GM19395 (cell line): ENCODE measurements around the gene NOD2.

Experiments used
- ATAC-seq: cut with Tn5 transposase; IDR thresholded peaks from one replicate; pipeline ENCODE4 v1.9.1; 2021; ENCODE audit warnings: mild to moderate bottlenecking, moderate library complexity; ENCODE audit not compliant: unreplicated experiment

NOD2 gene

DNA sequence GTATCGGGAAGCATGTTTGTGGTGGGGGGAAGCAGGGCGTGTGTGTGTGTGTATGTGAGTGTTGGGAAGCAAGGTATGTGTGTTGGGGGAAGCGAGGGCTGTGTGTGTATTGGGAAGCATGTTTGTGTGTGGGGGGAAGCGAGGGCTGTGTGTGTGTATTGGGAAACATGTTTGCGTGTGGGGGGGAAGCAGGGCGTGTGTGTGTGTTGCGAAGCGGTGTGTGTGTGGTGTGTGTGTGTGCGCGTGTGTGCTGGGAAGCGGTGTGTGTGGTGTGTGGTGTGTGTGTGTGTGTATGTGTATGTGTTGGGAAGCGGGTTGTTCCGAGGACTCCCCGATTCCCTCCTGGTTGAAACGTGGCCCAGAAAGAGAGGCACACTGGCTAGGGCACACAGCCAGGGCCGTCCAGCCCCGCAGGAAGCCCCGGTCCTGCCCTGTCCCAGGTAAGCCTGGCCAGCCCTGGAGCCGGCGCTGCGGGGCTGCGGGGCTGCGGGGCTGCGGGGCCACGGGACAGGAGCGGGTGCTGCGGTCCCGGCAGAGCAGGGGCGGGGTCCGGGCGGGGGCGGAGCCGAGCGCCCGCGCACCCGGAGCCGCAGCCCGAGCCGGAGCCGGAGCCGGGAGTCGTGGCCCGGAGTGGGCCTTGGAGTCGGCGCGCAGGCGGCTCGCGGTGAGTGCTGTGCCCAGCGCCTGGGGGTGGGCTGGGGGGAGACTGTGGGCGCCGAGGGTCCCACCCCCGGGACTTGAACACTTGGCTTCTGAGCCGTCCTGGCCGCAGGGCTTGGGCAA lies at the start of gene NOD2:
NOD2 (plus strand) TSS at position 608 of the 783 bp plus-strand sequence. CDS start 5,890 bp downstream, outside the sequence.
- ATAC-seq = no peak

- ATAC-seq = no peak
These were observed 49.2 kb upstream of the NOD2 start for GRCh38 chr16:50644245-50644644.

DNA sequence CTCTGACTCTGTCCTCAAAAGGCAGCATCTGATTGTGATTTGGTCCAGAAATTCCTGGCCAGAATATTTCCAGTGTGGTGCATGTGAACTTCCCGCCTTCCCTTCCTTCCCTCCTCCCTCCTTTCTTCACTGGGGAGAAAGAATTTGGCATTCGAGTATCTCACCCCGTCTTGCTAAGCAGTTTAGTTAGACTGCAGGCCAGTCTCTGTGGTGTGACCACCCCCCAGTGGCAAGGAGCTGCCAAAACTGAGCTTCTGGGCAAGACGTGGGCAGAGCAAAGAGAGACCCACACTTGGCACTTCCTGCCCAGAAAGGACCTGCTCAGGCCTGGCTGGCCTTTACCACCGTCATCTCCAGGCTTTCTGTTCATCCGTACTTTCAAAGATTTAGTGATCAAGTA lies 48.7 kb upstream of the NOD2 start:
- no peak for ATAC-seq

- no peak for ATAC-seq
These were observed 47.7 kb upstream of the NOD2 start for GRCh38 chr16:50645563-50646220.

DNA sequence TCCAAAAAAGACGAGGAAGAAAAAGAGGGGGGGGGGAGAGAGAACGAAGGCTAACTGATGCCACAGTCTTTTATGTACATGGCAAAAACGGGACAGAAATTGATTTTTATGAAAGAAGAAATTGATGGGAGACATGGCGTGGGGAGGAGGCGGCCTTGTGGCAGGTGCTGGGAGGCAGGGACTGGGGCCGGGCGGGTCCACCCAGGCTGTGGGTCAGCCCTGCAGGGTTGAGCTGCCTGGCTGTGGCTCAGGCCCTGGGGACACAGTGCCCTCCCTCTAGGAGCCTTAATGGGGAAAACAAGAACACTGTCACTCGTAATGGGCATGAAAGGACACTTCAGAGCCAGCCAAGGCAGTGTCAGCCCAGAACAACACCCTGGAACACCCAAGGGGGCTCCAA lies 47.1 kb upstream of the NOD2 start:
- ATAC-seq = no peak

DNA sequence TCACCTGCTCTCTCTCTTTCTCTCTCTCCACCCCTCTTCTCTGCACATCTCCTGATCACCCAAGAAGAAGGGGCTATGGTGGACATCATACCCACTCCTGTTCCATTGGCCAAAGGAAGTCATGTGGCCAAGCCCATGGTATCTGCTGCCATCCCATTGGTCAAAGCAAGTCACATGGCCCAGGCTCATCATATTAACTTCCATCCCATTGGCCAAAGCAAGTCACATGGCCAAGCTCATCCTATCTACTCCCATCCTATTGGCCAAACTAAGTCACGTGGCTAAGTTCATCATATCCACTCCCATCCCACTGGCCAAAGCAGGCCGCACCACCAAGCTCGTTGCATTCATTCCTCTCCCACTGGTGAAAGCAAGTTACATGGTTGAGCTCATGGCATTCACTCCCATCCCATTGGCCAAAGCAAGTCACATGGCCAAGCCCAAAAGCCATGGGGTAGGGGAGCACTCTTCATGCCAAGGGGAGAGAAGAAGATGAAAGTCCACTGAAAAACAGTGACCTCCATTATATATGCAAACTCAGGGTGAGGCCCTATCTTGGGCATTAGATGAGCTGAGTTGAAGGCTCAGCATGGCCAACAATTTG lies 41.5 kb upstream of the NOD2 start:
- ATAC-seq = no peak

GRCh38 chr16:50652836-50653425 lies 40.5 kb upstream of the NOD2 start:
- ATAC-seq = no peak

GRCh38 chr16:50653633-50654519 lies 39.5 kb upstream of the NOD2 start:
- no peak for ATAC-seq

DNA sequence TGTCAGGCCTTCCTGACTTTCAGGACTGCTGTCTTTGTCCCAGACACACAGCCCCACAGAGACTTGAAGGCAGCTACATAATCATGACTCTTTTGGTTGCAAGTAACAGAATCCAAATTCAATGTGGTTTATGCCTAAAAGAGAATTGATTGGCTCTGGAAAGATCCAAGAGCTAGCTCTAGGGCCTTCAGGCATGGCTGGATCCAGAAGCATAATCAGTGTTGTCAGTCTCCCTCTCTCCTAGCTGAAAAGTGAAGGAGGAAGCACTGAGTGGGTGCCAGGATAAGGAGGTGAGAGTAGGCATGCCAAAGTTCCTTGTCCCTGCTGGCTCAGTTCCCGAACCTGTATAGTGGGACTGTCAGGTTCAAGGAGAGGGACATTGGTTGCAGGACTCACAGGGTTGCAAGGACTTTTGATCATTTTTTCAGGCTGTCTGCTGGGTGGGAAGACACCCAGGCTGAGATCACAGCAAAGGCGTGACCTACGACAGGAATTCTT lies 37.8 kb upstream of the NOD2 start:
- ATAC-seq = no peak

DNA sequence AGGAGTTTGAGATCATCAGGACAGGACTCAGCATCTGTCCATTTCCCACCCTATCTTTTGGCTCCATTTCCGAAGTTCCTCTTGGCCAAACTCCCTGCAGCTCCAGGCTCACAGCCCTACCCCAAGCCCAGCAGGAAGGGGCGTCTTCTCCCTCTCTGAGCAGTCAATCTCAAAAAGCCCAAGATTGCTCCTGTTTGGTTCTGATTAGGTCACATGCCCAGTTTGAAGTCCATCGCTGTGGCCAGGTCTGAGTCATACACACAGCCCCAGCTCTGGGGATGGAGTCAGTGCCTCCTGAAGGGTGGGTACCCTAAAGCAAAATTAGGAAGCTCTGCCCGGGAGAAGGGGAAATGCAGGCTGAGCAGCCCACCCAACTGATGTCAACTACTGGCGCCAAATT lies 36.2 kb upstream of the NOD2 start:
- no peak for ATAC-seq

DNA sequence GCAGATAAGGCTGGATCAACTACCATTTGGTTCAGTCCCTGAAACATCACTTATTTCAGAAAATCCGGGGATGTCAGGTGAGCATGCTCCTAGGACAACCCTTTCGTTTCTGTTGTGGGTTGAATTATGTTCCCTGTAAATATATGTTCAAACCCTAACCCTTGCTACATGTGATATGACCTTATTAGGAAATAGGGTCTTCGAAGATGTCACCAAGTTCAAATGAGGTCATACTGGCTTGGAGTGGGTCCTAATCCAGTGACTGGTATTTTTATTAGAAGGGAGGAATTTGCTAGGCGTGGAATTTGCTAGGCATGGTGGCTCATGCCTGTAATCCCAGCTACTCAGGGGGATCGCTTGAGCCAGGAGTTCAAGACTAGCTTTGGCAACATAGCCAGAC lies 33.6 kb upstream of the NOD2 start:
- ATAC-seq = no peak

DNA sequence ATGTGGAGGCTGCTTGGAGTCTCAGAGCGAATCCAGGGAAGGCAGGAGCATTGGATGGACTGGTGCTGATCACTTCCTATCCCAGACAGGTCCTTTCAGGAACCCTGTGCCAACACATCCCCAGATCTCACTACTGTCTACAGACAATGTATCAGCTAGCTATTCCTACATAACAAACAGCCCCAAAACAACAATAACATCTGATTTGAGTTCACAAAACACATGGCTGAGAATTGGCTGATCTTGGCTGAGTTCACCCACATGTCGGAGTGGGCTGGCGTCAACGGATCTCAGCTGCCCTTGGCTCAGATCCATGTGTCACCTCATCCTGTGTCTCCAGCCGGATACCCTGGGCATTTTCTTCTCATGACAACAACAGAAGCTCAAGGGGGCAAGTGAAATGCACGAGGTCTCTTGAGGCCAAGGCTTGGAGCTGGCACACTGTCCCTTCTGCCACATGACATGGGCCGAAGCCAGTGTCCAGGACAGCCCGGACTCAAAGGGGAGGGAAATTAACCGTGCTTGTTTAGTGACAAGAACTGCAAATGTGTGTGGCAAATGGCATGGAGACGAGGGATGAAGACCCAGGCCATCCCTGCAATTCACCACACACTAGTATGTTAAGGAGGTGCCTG lies 31.0 kb upstream of the NOD2 start:
- ATAC-seq = no peak

GRCh38 chr16:50664270-50664669 lies 29.1 kb upstream of the NOD2 start:
- ATAC-seq = no peak

DNA sequence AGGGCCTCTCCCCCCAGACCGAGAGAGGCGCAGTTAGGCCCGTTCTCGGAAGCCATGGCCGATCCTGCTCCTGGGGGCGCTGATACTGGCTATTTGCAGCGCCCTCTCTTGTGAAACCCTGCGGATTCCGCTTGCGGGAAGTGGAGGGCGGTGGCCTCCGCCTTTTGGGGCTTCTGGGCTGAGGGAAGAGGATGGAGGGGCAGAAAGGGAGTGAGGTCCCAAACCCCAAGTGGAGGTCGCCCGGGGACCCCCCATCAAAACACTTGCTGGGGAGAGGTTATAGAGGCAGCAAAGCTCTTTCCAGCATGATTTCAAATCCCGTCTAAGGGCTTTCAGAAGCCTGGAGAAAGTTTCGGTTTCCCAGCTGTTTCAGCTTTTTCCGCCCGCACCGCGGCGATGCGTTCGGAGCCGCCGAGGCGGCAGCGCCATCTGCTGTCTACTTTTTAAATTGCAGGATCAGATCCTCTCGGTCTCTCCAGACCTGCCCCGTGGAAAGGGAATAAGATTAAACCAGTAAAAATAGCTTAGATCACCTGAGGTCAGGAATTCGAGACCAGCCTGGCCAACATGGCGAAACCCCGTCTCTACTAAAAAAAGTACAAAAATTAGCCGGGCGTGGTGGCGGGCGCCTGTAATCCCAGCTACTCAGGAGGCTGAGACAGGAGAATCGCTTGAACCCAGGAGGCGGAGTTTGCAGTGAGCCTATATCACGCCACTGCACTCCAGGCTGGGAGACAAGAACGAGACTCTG lies 28.1 kb upstream of the NOD2 start:
- no peak for ATAC-seq

GRCh38 chr16:50666658-50667496 lies 26.5 kb upstream of the NOD2 start:
- ATAC-seq = peak; percentile 90

GRCh38 chr16:50667497-50668367 lies 25.7 kb upstream of the NOD2 start:
- ATAC-seq = no peak

- ATAC-seq = no peak
These were observed 24.9 kb upstream of the NOD2 start for GRCh38 chr16:50668368-50669008.
